SKM-1 (cell line): Measurements from ENCODE around the gene RAET1G.
"Not testable (repeated sequence)": the region's sequence is repeated elsewhere in the genome, so short reads cannot be mapped to it uniquely, and the experiment has no call there.

Experiments
- DNase-seq: peaks from one replicate; lab custom pipeline; 2025; ENCODE audit not compliant: unreplicated experiment; lab: John Stamatoyannopoulos, UW

Gene RAET1G

GRCh38 chr6:149954328-149954983 lies 31.5 kb upstream of the RAET1G start:
- not testable (repeated sequence) for DNase-seq

DNA sequence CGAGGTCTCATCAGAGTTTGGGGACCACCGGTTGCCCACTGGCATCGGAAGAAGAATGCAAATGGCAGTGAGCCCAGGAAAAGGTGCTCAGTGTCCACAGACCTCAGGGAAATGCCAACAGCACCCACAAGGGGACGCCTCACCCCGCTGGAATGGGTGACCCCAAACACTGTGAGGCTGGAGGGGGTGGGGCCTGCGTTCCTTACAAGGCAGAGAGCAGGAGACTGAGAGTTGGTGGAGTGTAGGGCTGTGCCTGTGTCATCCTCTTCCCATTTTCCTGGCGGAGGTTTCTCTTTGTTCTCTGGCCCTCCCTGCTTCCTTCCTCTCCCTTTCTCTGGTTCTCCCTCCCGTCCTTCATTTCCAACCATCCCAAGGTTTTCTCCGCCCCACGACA lies 31.0 kb upstream of the RAET1G start:
- DNase-seq = not testable (repeated sequence)

GRCh38 chr6:149953390-149953789 lies 30.5 kb upstream of the RAET1G start:
- not testable (repeated sequence) for DNase-seq

DNA sequence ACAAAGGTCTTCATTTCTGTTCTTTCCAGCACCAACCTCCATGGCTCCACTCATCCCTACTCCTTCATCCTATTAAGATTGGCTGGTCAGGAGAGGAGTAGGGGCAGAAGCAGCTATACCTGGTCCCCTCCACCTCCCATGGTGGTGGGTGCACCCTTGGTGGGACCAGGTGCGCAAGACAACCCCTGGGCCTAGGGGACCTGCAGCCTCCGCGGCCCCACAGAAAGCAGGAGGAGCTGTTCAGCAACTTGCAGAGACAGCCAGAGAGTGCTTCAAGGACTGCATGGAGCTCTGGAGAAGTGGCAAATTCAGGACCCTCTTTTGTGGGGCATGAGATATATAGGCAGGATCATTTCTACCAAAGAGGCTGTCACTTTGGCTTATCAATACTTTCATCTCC lies 28.7 kb upstream of the RAET1G start:
- no peak for DNase-seq

GRCh38 chr6:149951096-149951495 lies 28.2 kb upstream of the RAET1G start:
- no peak for DNase-seq

DNA sequence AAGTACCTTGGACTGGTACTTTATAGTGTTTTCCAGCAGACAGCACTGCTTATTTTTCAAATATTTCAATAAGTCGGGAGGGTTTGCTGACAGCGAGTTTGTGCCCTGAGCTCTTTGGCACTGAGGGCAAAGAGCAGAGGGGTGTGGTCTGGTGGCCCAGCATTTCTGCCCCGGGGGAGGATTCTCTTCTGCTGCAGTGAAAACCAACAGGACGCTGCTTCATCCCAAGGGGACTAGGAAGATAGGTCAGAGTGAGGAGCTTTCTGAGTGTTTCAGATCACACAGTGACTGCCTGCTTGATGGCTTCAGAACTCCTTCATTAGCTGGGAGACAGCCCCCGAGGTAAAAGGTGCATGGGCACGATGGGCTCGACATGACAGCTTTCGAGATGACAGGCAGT lies 27.5 kb upstream of the RAET1G start:
- no peak for DNase-seq

DNA sequence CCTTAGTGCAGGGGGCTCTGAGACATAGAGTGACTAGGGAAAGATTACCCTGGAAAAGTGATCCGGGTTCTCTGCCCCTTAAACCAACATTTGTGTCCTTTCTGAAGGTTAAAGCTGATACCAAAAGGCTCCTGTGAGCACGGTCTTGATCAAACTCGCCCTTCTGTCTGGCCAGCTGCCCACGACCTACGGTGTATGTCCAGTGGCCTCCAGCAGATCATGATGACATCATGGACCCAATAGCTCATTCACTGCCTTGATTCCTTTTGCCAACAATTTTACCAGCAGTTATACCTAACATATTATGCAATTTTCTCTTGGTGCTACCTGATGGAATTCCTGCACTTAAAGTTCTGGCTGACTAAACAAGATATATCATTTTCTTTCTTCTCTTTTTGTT lies 25.7 kb upstream of the RAET1G start:
- DNase-seq = no peak

GRCh38 chr6:149948011-149948410 lies 25.1 kb upstream of the RAET1G start:
- no peak for DNase-seq

GRCh38 chr6:149947533-149947932 lies 24.6 kb upstream of the RAET1G start:
- not testable (repeated sequence) for DNase-seq

DNA sequence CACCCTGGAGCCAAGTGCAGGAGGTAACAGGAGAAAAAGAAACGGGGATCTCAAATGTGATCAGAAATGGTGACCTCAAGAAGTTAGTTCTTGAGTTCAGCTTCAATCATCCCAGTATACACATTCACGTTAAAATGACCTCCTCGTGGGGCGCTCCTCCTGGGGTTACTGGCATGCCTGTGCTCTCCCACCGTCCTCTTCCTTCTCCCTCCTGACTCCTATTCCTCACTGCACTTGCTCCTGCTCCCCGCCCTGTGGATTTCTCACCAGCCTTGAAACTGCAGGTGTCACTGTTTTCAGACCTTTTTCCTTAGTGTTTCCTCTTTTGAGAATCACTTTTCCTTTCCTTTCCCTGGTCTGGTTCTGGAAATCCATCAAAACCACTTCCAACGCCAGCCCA lies 23.7 kb upstream of the RAET1G start:
- not testable (repeated sequence) for DNase-seq

- not testable (repeated sequence) for DNase-seq
Observed at GRCh38 chr6:149945276-149945675, 22.4 kb upstream of the RAET1G start.

DNA sequence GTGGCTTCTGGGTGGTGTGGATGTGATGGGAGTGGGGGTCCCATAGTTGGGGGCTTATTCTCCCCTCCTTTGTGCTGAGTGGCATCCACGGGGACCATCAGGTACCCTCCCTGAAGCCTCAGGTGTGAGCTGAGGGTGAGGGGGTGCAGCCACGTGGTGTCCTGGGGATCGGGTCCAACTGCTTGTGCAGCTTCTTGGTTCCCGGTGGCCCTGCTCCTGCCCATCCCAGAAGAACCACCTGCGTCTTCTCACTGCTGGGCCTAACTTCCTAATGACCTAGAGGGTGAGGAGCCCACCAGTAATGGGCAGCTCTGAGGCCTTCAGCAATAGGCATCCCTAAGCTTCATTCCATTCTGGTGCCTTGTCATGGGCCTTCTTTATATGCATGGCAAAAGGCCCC lies 20.4 kb upstream of the RAET1G start:
- not testable (repeated sequence) for DNase-seq

- DNase-seq = no peak
Observed at GRCh38 chr6:149942461-149942829, 19.5 kb upstream of the RAET1G start.

DNA sequence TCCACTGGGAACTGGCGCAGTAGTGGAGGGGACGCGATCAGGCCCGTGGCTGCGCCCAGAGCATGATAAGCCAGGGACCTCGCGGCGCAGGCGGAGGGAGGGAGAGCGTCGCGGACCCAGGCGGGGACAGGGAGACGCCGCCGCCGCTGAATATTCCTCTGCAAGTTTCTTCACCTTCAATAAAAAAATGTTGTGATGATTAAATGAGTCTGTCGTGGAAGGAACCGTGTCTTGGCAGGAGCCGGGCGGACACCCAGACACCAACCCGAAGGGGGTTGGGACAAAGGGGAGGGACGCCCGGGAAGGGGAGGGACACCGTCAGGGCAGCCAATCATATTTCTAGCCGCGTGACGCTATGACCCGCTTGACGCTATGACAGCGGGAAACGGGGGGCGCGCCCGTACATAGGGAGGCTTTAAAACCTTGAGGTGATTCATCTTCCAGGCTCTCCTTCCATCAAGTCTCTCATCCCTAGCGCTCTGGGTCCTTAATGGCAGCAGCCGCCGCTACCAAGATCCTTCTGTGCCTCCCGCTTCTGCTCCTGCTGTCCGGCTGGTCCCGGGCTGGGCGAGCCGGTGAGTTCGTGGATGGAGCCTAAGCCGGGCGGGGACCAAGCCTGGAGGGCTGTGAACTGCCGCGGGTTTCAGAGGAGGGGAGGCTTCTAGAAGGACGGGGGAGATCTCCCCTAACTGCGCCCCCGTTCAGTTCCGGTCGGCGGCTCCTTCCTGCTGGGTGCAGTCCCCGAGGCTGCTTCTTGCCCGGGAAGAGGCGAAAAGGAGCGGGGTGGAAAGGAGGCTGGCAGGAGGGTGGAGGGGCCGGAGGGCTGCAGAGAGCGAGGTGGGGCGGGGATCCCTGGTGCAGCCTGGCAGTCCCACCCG lies 18.9 kb upstream of the RAET1G start, which contains the start of gene ULBP2:
Gene ULBP2 (plus strand): TSS at position 432 of the 878 bp plus-strand sequence. CDS start 59 bp downstream, at position 491.
- peak; percentile 25 for DNase-seq

DNA sequence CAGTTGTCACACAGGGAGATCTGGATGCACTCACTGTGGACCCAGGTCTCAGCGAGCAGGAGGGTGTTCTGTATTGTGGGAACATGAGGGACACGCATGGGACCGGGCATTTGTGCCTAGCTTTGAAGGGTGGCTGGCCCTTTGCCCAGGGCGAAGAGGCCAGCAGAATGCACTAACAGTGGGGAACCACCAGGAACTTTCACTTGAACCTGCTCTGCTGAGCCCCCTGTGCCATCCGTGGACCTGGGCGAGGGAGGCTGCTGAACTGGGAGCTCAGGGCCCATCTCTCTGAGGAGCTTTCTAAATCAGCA lies 17.7 kb upstream of the RAET1G start:
- no peak for DNase-seq

DNA sequence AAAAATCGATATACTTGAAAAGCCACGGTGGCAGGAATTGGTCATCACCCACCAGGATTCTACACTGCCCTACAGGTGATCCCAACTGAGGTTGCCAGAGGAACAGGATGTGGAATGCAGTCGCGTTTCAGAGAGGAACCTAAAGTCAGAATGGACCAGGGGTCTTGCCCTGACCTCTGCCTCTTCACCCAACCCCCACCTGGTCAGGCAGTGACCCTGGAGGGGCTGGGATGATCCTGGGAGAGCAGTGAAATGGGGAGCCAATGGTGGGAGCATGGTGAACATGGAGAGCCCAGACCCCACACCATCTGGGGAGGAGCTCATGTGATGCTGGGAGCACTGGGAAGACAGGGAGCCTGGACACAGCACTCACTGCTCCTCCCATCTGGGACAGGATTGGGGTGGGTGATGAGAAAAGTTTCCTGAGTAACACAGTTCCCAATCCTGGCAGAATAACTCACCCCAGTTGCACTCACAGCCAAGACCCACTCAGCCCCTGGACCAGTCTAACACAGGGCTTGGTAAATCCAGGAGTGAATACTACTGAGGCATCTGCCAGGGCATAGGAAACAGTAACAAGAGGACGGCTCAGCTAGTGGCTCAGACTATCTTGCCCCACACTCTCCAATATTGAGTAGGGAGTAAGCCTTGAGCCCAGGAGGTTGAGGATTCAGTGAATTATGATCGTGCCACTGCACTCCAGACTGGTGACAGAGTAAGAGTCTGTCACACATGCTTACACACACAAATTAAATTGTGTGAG lies 17.2 kb upstream of the RAET1G start:
- no peak for DNase-seq

- DNase-seq = no peak
Observed at GRCh38 chr6:149939356-149939648, 16.4 kb upstream of the RAET1G start.

DNA sequence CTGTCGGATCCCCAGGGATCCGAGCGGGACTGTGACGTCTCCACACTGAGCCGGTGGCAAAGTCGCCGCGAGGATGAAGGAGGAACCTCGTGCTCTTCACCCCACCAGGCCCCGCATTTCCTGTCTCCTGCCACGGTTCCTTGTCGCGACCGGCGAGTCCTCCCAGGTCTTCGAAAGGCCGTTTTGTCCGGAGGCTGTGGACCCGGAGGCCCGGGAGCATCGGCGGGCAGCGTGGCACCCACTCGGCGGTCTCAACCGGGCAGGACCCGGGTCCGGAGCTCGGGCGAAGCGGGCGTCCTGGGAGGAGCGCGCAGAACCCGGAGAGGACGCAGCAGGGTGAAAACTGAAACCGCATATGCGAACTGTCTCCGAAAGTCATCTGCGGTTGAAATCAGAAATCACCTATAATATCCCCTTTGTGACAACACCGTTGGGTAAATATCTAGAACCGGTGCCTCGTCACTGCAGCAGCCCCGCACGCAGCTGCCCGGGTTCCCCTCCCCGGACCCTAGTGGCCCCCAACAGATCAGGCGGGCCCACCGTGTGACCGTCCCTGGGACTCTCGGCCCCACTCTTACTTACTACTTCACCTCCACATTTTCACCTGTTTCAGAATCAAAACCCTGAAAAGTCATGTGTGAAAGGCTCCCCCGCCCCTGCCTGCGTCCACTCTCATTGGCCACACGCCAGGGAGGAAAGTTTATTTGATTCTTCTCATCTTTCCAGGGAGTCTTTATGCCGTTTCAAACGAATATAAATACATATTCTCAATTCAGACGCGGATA lies 15.8 kb upstream of the RAET1G start:
- DNase-seq = no peak

DNA sequence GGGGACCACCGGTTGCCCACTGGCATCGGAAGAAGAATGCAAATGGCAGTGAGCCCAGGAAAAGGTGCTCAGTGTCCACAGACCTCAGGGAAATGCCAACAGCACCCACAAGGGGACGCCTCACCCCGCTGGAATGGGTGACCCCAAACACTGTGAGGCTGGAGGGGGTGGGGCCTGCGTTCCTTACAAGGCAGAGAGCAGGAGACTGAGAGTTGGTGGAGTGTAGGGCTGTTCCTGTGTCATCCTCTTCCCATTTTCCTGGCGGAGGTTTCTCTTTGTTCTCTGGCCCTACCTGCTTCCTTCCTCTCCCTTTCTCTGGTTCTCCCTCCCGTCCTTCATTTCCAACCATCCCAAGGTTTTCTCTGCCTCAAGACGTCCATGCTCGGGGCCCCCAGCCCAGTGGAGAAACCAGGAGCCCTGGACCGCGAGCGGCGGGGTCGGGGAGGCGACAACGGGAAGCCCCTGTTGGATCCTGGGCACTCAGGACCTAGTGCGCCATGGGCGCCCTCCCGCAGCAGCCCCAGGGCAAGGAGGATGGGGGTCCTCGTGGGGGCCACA lies 15.2 kb upstream of the RAET1G start:
- DNase-seq = not testable (repeated sequence)

DNA sequence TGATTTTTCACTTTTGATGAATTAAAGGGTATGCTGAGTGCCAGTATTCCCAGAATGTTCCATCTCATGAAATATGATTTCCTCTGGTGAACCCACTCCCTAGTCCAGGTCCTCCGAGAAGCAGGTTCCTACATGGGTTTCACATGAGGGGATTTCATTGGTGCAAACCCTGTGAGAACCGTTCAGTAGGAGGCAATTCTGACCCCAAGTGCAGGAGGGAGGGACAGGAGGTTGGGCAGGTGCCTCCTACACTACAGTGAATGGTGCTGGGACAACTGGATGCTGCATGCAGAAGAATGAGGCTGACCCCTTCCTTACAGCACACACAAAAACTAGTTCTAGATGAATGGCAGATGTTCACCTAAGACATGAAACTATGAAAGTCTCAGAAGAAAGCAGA lies 13.8 kb upstream of the RAET1G start:
- no peak for DNase-seq

DNA sequence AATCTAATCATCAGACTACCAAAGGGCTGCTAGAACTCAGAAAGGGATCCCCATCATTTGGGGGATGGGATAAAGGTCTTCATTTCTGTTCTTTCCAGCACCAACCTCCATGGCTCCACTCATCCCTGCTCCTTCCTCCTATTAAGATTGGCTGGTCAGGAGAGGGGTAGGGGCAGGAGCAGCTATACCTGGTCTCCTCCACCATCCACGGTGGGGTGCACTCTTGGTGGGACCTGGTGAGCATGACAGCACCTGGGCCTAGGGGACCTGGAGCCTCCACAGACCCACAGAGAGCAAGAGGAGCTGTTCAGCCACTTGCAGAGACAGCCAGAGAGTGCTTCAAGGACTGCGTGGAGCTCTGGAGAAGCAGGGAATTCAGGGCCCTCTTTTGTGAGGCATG lies 12.7 kb upstream of the RAET1G start:
- DNase-seq = no peak
